Endothelial cell of umbilical vein (primary cell): ENCODE results near the gene ZNF70.

Experiments
- CTCF ChIP-seq, 2 donors: IDR thresholded peaks; 1 replicate in 1 of 2; 2 replicates in 1 of 2; pipeline ENCODE4 v1.5.1; 2011; ENCODE audit warnings: low read length in 2 of 2, mild to moderate bottlenecking in 2 of 2, moderate library complexity in 2 of 2, control low read depth in 1 of 2, inconsistent platforms in 1 of 2, low read depth in 1 of 2; ENCODE audit not compliant: insufficient read depth in 1 of 2; ENCODE audit errors: extremely low read depth in 1 of 2
- MAX ChIP-seq: IDR thresholded peaks from 2 replicates; pipeline ENCODE4 v1.6.1; 2011; ENCODE audit not compliant: insufficient read depth, insufficient read length
- MYC ChIP-seq: IDR thresholded peaks from one replicate; pipeline ENCODE4 v1.6.1; 2011; ENCODE audit warnings: mild to moderate bottlenecking, low read depth, low read length
- POLR2A ChIP-seq: IDR thresholded peaks from 2 replicates; pipeline ENCODE4 v1.6.1; 2012; ENCODE audit warnings: low read depth, mild to moderate bottlenecking, control low read depth, low read length
- POLR2AphosphoS5 ChIP-seq: IDR thresholded peaks from 2 replicates; pipeline ENCODE4 v1.6.1; 2012; ENCODE audit warnings: low read depth, mild to moderate bottlenecking, control low read depth, low read length, moderate library complexity; ENCODE audit not compliant: insufficient read depth

GRCh38 chr22:23713696-23714595 lies 37.0 kb downstream of the ZNF70 start:
- TF ChIP-seq CTCF (IDR thresholded peaks at IDR 0.05; ENCODE audit: extremely low read depth in 1 of 2, insufficient read depth in 1 of 2, low read depth in 1 of 2, low read length in 2 of 2) (no peak), MYC (no peak), MAX (no peak), POLR2A (no peak), POLR2AphosphoS5 (no peak)
